Stimulated activated CD8-positive, alpha-beta memory T cell treated with anti-CD3 and anti-CD28 coated beads, Interleukin-12 subunit alpha, Interleukin-12 subunit beta, amount 100 ng/mL, for 24 hours (primary cell): ENCODE measurements around the gene MN1.
"Not testable (repeated sequence)": the region's sequence is repeated elsewhere in the genome, so short reads cannot be mapped to it uniquely, and the experiment has no call there.

Experiments used
- DNase-seq: peaks from one replicate; pipeline ENCODE4 v3.0.0-alpha.2; 2020; ENCODE audit errors: extremely low read depth

MN1 gene

GRCh38 chr22:27761665-27762064 lies 39.9 kb downstream of the MN1 start:
- DNase-seq, result no peak

- no peak for DNase-seq
These were observed 40.6 kb downstream of the MN1 start for GRCh38 chr22:27761000-27761399.

- DNase-seq, result no peak
These were observed 41.1 kb downstream of the MN1 start for GRCh38 chr22:27760474-27760873.

GRCh38 chr22:27757928-27758525 lies 43.5 kb downstream of the MN1 start:
- DNase-seq, result no peak

GRCh38 chr22:27756212-27756660 lies 45.3 kb downstream of the MN1 start:
- no peak for DNase-seq

GRCh38 chr22:27755521-27756211 lies 45.9 kb downstream of the MN1 start:
- no peak for DNase-seq

GRCh38 chr22:27754888-27755480 lies 46.6 kb downstream of the MN1 start:
- no peak for DNase-seq

GRCh38 chr22:27754247-27754887 lies 47.2 kb downstream of the MN1 start:
- DNase-seq, result no peak

GRCh38 chr22:27752771-27753170 lies 48.8 kb downstream of the MN1 start:
- no peak for DNase-seq

GRCh38 chr22:27752141-27752540 lies 49.4 kb downstream of the MN1 start:
- no peak for DNase-seq

GRCh38 chr22:27751277-27752070 lies 50.1 kb downstream of the MN1 start:
- DNase-seq, result no peak

GRCh38 chr22:27750584-27751265 lies 50.8 kb downstream of the MN1 start:
- DNase-seq, result no peak

- no peak for DNase-seq
These were observed 51.8 kb downstream of the MN1 start for GRCh38 chr22:27749597-27750225.

- DNase-seq, result no peak
These were observed 52.8 kb downstream of the MN1 start for GRCh38 chr22:27748751-27749191.

GRCh38 chr22:27748349-27748748 lies 53.2 kb downstream of the MN1 start:
- no peak for DNase-seq

GRCh38 chr22:27747396-27748221 lies 53.9 kb downstream of the MN1 start:
- DNase-seq, result no peak

- no peak for DNase-seq
These were observed 54.6 kb downstream of the MN1 start for GRCh38 chr22:27746918-27747317.

GRCh38 chr22:27745809-27746208 lies 55.7 kb downstream of the MN1 start:
- DNase-seq, result no peak

GRCh38 chr22:27745154-27745553 lies 56.4 kb downstream of the MN1 start:
- DNase-seq, result no peak

GRCh38 chr22:27744078-27744477 lies 57.5 kb downstream of the MN1 start:
- DNase-seq, result not testable (repeated sequence)
